NCI-H748 (cell line): ENCODE data around the gene PCA3.

ENCODE experiments used
- DNase-seq: peaks from one replicate; lab custom pipeline; 2025; ENCODE audit not compliant: unreplicated experiment; lab: John Stamatoyannopoulos, UW

PCA3 gene

DNA sequence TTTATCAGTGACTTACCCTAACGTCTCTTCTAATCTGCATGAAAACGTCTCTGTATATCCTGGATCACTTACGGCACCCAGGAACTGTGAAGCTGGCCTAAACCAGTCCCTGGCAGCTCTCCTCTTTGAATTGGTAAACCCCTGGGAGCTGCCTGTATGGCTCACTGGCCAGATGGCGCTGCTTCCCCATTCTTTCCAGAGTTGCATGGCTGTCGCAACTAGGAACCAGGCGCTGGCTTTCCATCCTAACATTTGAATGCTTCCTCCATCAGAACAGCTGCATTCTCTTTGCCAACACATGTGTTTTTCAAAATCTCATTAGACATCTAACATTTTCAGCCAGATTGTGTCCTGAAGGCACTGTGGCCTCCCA, 8.0 kb upstream of the PCA3 start:
- peak; percentile 95 for DNase-seq

DNA sequence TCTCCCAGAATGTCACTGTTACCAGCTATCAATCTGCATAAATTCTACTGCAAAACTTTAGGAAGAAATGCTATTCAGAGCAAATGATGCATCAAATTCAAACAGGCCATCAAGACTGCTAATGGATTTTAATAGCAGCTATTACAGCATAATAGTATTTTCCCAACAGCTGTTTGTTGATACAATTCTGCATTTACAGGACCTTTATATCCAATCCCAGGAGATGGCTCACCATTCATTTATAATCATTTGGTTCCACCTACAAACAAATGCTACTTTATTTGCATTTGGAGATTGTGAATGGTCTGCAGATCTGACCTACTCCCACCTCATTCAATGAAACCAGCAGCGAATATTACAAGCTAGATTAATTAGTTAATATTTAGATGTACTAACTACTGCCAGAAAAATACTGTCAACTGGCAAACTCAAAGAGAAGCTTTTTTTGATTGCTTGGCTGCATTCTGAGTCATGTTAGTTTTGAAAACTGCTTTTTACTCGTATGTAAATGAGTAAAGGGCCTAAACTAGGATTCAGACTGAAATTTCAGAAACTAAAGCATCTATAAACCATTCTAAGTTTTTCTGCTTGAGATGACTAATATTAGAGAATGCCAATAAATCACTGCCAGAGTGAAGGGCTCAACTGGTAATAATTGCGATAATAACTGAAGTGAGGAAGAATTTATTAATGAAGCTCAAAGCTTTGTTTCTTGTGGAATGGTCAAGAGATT, 7.1 kb upstream of the PCA3 start:
- DNase-seq = peak; percentile 97

DNA sequence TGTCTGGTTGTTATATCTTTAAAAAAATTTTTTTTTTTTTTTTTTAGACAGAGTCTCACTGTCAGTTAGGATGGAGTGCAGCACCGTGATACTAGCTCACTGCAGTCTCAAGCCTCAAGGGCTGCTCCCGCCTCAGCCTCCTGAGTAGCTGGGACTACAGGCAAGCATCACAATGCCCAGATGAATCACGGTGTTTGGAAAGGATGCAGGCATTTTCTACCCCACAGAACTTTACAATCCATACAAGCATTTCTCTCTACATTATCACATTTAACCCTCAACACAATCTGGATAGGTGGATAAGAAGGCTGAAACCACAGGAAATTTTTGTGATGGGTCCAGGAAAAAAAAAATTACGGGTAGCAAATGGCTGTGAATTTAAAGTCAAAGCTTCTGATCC, 5.8 kb upstream of the PCA3 start:
- DNase-seq = peak; percentile 45

DNA sequence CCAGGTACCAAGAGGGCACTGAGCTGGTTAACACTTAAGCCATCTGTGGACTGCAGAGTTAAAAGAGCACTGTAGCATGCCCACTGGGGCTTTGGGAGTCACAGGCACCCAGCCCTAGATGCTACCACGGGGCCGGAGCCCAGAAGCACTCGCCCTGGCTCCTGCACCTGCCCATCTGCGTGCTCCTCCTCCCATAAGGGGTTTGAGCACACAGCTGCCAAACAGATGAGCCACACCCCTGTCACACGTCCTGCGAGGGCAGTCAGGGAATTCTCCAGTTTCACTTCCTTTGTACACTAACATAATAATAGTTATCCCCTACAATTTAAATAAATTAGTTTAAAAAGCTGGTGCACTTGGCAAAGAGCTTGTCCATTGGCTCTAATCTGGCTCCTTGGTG, 4.5 kb upstream of the PCA3 start:
- peak; percentile 99 for DNase-seq

DNA sequence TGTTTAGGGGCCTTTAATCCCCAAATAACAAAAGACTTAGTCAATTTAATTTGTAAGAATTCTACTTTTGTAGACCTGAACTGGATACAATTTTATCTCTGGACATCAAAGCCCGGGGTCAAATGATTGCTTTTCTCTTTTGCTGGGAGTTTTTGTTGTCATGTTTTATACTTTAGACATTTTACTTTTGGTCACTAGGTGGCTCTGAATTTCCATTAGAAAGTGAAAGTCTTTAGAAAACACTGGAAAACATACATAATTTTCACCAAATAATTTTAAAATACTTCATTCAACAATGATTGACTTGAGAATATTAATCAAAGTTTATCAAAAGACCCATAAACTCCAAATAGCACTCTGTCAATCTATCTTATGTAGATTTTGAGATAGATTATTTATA, 2.8 kb upstream of the PCA3 start:
- DNase-seq = peak; percentile 19

DNA sequence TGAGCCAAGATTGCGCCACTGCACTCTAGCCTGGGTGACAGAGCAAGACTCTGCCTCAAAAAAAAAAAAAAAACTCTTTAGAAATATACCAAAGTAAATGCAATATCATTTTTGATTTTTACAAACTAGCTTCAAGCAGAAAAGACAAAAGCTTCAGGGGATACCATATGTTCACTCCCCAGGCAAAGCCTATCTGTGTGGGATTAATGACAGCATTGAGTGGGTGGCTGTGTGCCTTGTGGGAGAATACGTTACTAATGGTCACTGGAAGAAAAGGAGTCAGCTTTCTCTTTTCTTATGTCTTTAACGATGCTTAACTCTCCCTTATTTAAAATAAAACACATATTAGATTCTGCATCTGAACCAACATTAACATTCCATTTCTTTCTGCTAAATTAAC, 1.9 kb downstream of the PCA3 start:
- no peak for DNase-seq

DNA sequence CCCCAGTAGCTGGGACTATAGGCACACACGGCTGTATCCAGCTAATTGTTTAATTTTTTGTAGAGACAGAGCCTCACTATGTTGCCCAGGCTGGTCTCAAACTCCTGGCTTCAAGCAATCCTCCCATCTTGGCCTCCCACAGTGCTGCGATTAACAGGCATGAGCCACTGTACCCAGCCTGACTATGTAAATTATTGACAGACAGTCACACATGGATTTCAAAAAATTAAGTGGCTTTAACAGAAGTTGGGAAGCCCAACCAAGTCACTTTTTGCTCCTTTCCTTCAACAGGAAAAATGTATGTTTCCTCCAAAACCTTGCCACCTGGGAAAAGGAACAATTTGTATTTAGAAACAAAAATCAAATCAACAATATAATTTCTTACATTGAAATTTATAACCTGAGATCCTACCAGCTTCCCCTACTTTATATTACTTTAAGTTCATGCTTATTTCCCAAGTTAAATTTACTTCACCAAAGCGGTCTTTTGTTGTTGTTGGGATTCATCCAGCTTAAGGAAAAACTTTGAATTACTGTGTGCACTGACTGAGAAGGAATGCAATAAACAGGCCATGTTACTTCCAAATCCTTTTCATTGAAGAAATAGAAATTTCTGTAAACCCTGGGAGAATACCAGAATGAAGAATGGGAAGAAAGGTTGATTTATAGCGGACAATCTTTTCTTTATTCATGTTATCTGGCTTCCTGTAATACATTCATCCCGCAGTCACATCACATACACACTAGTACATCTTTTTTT, 8.6 kb downstream of the PCA3 start:
- DNase-seq = no peak

DNA sequence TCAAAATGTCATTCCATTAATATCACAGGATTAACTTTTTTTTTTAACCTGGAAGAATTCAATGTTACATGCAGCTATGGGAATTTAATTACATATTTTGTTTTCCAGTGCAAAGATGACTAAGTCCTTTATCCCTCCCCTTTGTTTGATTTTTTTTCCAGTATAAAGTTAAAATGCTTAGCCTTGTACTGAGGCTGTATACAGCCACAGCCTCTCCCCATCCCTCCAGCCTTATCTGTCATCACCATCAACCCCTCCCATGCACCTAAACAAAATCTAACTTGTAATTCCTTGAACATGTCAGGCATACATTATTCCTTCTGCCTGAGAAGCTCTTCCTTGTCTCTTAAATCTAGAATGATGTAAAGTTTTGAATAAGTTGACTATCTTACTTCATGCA, 20.6 kb downstream of the PCA3 start:
- no peak for DNase-seq

DNA sequence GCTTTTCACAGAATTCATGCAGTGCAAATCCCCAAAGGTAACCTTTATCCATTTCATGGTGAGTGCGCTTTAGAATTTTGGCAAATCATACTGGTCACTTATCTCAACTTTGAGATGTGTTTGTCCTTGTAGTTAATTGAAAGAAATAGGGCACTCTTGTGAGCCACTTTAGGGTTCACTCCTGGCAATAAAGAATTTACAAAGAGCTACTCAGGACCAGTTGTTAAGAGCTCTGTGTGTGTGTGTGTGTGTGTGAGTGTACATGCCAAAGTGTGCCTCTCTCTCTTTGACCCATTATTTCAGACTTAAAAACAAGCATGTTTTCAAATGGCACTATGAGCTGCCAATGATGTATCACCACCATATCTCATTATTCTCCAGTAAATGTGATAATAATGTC, 21.3 kb downstream of the PCA3 start:
- DNase-seq = no peak

DNA sequence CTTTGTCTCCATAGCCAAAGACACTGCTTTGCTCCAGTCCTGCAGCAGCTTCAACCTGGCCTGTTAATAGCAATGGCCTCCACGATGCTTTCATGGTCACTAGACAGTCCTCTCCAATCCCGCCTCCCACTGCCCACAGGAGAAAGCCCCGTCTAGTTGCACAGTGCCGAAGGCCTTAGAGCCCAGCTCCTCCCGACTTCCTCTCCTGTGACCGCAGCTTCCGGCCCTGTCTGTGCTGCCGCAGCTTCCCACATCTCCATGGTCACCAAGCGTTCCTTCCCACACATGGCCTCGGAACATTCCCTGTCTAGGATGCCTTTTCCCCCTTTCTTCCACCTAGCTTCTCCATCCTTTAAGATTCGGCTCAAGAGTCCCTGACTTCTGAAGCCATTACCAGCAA, 23.4 kb downstream of the PCA3 start:
- no peak for DNase-seq

DNA sequence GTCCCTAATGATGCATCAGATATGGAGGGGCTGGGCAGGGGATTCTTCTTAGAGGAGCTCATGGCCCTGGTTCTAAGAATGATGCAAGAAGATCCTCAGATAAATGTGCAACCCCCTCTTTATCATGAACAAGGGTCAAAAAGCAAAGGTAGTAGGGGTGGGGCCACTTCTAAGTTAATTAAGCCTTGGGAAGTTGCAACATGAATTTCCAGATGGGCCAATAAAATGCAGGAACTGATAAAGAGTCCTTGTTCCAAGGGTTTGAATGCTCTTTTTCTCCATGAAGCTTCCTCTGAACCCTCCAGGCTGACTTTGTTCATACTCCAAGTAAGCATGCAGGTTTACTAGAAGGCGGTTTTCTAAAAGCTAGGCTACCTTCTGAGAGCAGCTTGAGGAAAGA, 25.6 kb downstream of the PCA3 start:
- no peak for DNase-seq

DNA sequence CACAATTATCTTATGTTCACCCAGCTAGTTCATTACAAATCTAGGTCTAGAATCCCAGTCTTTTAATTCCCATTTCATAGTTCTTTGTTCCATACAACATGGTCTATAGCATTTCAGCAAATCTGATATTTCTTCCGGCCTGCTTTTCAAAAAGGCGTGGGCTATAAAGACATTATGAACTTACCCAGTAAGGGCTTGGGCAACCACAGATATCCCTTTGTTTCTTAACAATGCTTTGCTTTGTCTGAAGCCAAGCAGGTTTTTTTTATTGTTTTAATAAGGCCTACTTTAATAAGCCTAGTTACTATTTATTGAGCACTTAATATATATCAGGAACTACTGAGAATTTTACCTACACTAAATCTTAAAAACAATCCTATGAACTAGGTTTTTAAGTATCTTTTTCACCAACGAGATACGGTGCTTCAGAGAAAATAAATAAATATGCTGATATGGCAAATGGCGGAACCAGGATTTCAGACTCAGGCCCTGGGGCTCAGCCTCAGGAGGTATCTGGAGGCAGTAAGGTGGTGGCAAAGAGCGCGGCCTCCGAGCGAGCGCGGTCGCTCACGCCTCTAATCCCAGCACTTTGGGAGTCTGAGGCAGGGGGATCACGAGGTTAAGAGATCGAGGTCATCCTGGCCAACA, 29.7 kb downstream of the PCA3 start:
- peak; percentile 23 for DNase-seq

DNA sequence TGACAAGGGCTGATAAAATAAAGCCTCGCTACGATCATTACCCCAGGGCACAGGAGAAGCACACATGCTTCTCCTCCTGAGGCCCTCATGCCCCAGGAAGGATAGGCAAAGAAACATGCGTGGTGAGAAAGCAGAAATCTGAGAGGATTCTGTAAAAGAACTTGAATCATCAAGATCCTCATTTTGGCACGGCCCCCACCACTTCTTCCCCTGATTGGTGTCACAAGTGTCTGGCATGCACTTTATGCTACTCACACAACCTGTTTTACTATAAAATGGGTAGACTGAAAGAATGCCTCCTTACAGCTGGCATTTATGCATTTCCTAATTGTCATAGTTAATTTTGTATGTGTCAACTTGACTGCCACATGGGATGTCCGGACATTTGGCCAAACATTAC, 32.1 kb downstream of the PCA3 start:
- no peak for DNase-seq

DNA sequence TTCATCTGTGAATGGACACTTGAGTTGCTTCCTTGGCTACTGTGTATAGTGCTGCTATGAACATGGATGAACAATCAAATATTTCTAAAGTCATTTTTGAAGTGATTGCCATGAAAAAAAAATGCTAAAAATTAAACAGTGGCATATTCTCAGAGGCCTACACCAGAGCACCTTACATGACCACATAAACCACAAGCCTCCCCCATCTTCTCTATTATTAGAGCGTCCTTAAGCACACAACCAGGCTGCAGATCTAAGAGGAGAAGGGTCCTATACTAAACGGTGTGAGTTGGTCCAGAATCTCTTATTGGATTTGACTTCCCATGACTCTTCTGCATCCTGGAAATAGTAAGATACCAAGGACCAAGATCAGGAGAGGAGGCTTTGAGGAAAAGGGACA, 34.3 kb downstream of the PCA3 start:
- no peak for DNase-seq

DNA sequence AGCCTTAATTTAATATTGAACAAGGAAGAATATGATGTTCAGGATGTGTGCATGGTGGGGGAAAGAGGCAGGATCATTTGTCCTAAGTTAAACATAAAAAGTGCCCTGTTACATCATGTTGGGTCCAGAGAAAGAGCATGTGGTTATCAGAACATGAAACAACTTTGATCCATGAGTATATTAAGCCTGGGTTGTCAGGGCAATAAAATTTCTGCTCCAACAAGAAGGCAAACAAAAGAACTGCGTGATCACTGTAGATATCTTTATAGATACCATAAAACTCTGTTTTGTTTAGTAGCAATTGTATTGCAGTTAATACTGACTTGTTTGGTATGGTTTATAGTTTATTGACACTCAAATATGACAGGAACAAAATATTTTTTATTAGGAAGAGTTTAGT, 35.2 kb downstream of the PCA3 start:
- DNase-seq = no peak

DNA sequence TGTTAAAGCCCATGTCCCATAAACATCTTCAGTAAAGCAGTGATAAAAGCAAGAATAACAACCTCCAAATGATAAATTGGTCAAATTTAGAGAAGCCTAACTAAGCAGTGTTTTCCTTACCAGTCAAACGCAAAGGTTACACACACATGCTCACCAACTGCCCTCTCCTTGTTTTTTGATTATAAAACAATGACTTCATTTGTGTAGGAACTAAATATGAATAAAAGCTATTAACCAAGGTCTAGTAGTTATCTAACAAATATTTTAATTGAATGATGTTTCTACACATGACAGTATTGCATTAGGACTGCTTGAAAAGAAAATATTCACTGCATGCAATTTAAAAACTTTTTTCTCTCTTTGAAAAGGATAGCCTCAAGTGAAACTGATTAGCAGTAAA, 36.7 kb downstream of the PCA3 start:
- no peak for DNase-seq

DNA sequence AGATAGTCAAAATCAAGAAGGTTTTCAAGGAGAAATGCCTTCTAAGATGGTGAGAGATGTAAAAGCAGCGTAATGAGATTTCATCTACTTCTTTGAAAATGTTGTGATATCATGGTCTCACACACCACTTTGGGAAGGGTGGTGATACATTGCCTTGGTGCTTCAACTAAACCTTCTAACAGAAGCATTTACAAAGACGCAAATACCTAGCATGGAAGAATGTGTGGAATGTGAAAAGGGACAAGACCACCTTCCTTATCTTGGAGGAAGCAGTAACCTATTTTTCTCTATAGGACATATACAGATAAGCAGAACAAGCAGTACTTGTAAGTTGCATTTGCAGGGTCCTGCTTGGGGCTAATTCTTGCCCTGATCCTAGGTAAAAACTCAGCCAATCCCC, 38.8 kb downstream of the PCA3 start:
- no peak for DNase-seq

DNA sequence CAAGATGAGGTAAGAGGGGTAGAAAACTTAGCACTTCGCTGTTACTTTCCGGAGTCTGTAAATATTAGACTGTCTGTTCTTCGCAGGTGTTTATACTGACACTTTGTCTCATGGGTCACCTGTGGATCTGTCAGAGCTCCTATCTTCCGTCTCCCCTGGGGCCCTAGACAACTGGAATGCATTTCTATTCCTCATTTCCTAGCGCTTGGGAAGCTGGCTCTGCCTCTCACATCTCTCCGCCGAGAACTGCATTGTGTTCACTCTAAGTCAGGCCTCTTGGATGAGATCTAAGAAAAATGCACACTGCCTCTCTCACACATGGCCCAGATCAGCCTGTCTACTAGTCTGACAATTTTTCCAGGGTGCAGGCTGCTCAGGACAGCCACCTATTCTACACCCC, 39.5 kb downstream of the PCA3 start:
- no peak for DNase-seq

DNA sequence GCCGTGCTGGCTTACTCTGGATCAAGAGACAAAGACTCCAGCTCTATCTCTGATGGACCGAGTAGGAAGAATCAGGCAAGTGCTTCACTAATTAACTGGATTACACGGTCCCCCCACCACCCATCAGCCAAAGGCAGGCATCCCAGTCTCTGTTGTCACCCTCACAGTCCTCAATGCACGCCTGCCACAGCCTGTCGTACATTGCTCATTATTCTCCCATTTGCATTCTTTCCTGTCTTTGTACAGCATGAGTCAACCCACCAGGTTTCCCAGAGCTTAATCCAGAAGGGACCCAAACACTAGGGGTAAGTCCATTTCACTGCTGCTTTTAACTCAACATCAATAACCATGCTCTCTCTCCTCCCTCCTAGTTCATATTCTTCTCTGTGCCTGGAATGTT, 44.4 kb downstream of the PCA3 start:
- DNase-seq = no peak

DNA sequence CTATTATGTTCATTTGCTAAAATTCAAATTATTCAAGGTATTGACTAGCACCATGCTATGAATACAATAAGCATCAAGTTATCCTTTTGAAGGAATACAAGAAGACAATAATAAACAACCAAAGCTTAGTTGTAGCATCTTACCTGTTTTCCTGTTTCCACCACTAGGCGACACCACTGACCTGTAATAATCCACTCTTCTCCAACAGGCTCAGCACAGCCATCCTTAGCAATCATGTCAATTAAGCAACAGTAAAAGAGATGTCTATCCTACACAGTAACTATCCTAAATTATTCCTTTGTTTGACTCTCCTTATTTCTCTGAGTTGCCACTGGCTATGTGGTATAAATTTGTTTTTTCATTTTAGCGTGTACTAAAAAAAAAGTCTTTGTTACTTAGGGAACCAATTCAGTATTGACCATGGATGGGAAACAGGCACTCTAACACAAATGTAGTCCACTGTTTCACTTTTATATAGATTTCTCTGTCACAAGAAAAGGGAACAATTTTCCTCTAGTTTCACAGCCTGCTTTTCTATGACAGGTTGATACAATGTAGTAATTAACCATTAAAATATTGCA, 46.2 kb downstream of the PCA3 start:
- DNase-seq = peak; percentile 71

DNA sequence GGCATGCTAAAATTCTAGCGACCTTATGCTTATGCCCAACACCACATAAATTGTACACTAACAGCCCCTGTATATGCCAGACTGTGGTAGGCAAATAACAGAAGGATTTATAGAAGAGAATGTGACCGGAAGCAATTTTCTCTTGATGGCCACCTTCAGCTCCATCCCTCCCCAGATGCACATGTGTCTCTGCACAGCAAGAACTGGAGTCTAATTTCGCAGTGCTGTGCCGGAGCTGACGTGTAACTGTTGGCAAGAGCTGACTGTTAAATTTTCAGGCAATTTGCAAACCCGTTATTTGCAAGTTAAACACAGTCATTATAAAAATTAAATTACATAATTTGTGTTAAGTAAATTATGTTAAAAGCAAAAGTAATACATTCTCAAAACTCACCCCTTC, 48.4 kb downstream of the PCA3 start:
- peak; percentile 93 for DNase-seq

DNA sequence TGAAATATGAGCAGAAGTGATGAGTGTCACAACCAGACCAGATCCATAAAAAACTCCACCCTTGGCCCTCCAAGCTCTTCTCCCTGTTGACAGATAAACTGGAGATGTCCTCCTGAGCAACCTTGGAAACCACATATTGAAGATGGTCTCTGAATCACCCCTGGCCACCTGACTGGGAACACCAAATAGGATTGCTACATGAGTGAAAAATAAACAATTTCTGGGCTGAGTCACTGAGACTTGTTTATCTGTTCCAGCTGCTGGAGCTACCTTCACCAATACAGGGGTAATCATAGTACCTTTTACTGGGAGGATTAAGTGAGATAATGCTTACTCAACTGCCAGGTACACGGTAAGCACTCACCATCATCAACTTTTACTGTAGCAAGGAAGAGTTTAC, 53.3 kb downstream of the PCA3 start:
- DNase-seq = no peak
